Activated naive CD4-positive, alpha-beta T cell treated with anti-CD3 and anti-CD28 coated beads, Interleukin-2, amount 50 U/mL, for 16 hours (primary cell): ENCODE data around the gene LRG1.

Experiments
- DNase-seq: peaks from one replicate; pipeline ENCODE4 v3.0.0-alpha.2; 2020

LRG1 gene

GRCh38 chr19:4524808-4525562 lies 14.9 kb downstream of the LRG1 start:
- peak; percentile 72 for DNase-seq

GRCh38 chr19:4523306-4524110 lies 16.3 kb downstream of the LRG1 start:
- no peak for DNase-seq

- no peak for DNase-seq
Observed at GRCh38 chr19:4522291-4523002, 17.4 kb downstream of the LRG1 start.

- DNase-seq, result no peak
Observed at GRCh38 chr19:4521888-4522242, 18.0 kb downstream of the LRG1 start.

- no peak for DNase-seq
Observed at GRCh38 chr19:4521170-4521887, 18.5 kb downstream of the LRG1 start.

- no peak for DNase-seq
Observed at GRCh38 chr19:4519521-4520277, 20.1 kb downstream of the LRG1 start.

GRCh38 chr19:4519172-4519496 lies 20.7 kb downstream of the LRG1 start:
- DNase-seq, result no peak

- no peak for DNase-seq
Observed at GRCh38 chr19:4518345-4519171, 21.3 kb downstream of the LRG1 start, which contains the start of gene PLIN4. PLIN4 (minus strand) TSS chr19:4518486; CDS start chr19:4518272, 214 bp downstream.

GRCh38 chr19:4517451-4518057 lies 22.3 kb downstream of the LRG1 start:
- DNase-seq, result no peak

- no peak for DNase-seq
Observed at GRCh38 chr19:4516939-4517300, 22.9 kb downstream of the LRG1 start.

- DNase-seq, result no peak
Observed at GRCh38 chr19:4516199-4516938, 23.5 kb downstream of the LRG1 start.

GRCh38 chr19:4515732-4516131 lies 24.1 kb downstream of the LRG1 start:
- DNase-seq, result no peak

GRCh38 chr19:4513248-4513647 lies 26.6 kb downstream of the LRG1 start:
- no peak for DNase-seq

GRCh38 chr19:4512070-4512469 lies 27.8 kb downstream of the LRG1 start:
- DNase-seq, result no peak

- no peak for DNase-seq
Observed at GRCh38 chr19:4511300-4512054, 28.4 kb downstream of the LRG1 start.

- DNase-seq, result no peak
Observed at GRCh38 chr19:4510435-4511255, 29.2 kb downstream of the LRG1 start.

- DNase-seq, result no peak
Observed at GRCh38 chr19:4508698-4509097, 31.1 kb downstream of the LRG1 start.

GRCh38 chr19:4507804-4508203 lies 32.0 kb downstream of the LRG1 start:
- DNase-seq, result no peak

- DNase-seq, result no peak
Observed at GRCh38 chr19:4507150-4507452, 32.7 kb downstream of the LRG1 start.
